HEK293T (cell line): ENCODE results near the gene FGF14.

Source experiments
- CTBP1 ChIP-seq: fragments of 450-650 bp; IDR thresholded peaks from 2 replicates; pipeline ENCODE4 v1.6.1; 2016; ENCODE audit warnings: borderline replicate concordance
- ELF4 ChIP-seq: fragments of 450-650 bp; IDR thresholded peaks from 2 replicates; pipeline ENCODE4 v1.6.1; 2017; ENCODE audit warnings: antibody characterized with exemption
- FOXM1 ChIP-seq: fragments of 450-650 bp; IDR thresholded peaks from 2 replicates; pipeline ENCODE4 v1.6.1; 2017; ENCODE audit warnings: mild to moderate bottlenecking, borderline replicate concordance
- HDGF ChIP-seq: fragments of 450-650 bp; IDR thresholded peaks from 2 replicates; pipeline ENCODE4 v1.6.1; 2017; ENCODE audit warnings: antibody characterized with exemption, borderline replicate concordance
- SP1 ChIP-seq: fragments of 450-650 bp; IDR thresholded peaks from 2 replicates; pipeline ENCODE4 v1.6.1; 2017
- ZNF384 ChIP-seq: fragments of 450-650 bp; IDR thresholded peaks from 2 replicates; pipeline ENCODE4 v1.6.1; 2016
- TF ChIP-seq, protein P1 (sequence below): fragments of 450-650 bp; IDR thresholded peaks from 2 replicates; pipeline ENCODE4 v1.6.1; 2016

DNA sequence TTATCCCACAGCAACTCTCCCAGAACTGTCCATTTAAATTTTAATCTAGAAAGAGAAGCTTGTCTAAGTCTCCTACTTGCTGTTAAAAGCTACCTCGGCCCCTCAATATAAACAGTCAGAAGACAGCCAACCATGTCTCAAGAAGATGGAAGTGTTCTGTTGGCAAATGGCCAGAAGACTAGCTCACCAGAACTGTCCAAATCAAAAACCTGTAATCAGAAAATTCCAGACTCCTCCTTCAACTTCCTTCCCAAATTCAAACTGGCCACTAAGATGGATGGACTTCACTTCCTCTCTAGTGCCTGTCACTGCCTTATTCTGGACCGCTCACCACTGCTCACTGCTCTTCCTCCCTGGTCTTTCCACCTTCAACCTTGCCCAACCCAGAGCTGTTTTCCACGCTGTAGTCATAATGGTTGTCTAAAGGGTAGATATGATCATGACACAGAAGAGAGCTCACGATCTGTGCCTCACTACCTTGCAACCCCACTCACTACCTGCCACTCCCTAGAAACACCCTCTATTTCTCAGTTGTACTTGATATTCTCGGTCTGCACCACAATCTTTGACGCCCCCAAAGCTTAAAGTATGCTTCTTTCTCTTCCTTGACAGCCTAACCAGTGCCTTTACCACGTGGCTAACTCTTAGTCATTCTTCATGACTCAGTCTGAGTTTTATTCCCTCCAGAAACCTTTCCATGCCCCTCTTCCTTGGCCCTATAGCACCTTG lies 9.2 kb downstream of the FGF14 start:
- TF ChIP-seq CTBP1 (no peak), FOXM1 (no peak), SP1 (no peak), ELF4 (no peak), HDGF (no peak), ZNF384 (no peak)
- TF ChIP-seq, protein P1, sequence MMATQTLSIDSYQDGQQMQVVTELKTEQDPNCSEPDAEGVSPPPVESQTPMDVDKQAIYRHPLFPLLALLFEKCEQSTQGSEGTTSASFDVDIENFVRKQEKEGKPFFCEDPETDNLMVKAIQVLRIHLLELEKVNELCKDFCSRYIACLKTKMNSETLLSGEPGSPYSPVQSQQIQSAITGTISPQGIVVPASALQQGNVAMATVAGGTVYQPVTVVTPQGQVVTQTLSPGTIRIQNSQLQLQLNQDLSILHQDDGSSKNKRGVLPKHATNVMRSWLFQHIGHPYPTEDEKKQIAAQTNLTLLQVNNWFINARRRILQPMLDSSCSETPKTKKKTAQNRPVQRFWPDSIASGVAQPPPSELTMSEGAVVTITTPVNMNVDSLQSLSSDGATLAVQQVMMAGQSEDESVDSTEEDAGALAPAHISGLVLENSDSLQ, result no peak
